RWPE2 (cell line): ENCODE measurements around the gene ADAP2.
A peak's percentile ranks its signal among the peaks of the same experiment; 100 is the strongest.

Experiments
- ATAC-seq: fragments of 200-7000 bp; cut with Tn5 transposase; 3 replicates; pipeline ENCODE4 v1.9.1; 2021; ENCODE audit warnings: low read depth
- DNase-seq: peaks from one replicate; pipeline ENCODE4 v3.0.0-alpha.2; 2020; ENCODE audit warnings: low spot score
- H3K27ac ChIP-seq: fragments of 450-650 bp; 2 replicates; pipeline ENCODE4 v1.5.1; 2017; ENCODE audit warnings: mild to moderate bottlenecking; ENCODE audit not compliant: poor library complexity, severe bottlenecking
- H3K27me3 ChIP-seq: fragments of 250-450 bp; sonication (Bioruptor Pico); 2 replicates; pipeline ENCODE4 v1.5.1; 2021; ENCODE audit warnings: mild to moderate bottlenecking, moderate library complexity; ENCODE audit not compliant: insufficient read depth, poor library complexity, severe bottlenecking
- H3K36me3 ChIP-seq: fragments of 250-450 bp; sonication (Bioruptor Pico); 2 replicates; pipeline ENCODE4 v1.5.1; 2020; ENCODE audit warnings: low read depth, mild to moderate bottlenecking, moderate library complexity
- H3K4me1 ChIP-seq: fragments of 250-450 bp; sonication (Bioruptor Pico); 2 replicates; pipeline ENCODE4 v1.5.1; 2021; ENCODE audit warnings: mild to moderate bottlenecking, moderate library complexity; ENCODE audit not compliant: insufficient read depth, poor library complexity, severe bottlenecking
- H3K4me3 ChIP-seq: fragments of 250-450 bp; sonication (Bioruptor Pico); 2 replicates; pipeline ENCODE4 v1.5.1; 2021; ENCODE audit warnings: mild to moderate bottlenecking, moderate library complexity; ENCODE audit not compliant: severe bottlenecking
- H3K9me3 ChIP-seq: fragments of 250-450 bp; sonication (Bioruptor Pico); 2 replicates; pipeline ENCODE4 v1.5.1; 2021; ENCODE audit warnings: mild to moderate bottlenecking, moderate library complexity; ENCODE audit not compliant: severe bottlenecking
- TF ChIP-seq, protein P1 (sequence below): fragments of 450-650 bp; IDR thresholded peaks from one replicate; pipeline ENCODE4 v1.5.1; 2017; ENCODE audit warnings: mild to moderate bottlenecking, moderate library complexity; ENCODE audit not compliant: poor library complexity, severe bottlenecking

The ADAP2 gene

DNA sequence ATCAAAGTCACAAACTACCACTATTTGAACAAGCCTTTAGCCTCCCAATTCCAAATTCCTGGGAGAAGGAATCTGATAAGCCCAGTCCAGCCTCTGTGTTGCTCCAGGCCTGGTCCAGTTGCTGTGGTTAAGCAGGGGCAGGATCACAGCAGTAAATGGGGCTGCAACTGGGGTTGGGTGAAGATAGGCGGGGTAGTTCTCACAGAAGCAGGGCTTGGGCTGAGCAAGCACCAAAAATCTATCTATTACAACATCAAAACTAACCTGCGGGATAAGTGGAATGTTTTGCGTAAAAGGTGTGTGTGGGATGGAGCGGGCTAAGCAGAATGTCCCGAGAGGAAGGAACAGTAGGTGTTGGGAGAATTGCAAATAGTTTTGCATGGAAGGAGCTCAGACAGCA lies 26.1 kb downstream of the ADAP2 start:
- no peaks in the 10 kb centered on the region for H3K4me1 ChIP-seq
- no peak for ATAC-seq
- H3K4me3 ChIP-seq: no peak overlapping the region
- no peaks in the 10 kb centered on the region for H3K9me3 ChIP-seq
- TF ChIP-seq, protein P1, sequence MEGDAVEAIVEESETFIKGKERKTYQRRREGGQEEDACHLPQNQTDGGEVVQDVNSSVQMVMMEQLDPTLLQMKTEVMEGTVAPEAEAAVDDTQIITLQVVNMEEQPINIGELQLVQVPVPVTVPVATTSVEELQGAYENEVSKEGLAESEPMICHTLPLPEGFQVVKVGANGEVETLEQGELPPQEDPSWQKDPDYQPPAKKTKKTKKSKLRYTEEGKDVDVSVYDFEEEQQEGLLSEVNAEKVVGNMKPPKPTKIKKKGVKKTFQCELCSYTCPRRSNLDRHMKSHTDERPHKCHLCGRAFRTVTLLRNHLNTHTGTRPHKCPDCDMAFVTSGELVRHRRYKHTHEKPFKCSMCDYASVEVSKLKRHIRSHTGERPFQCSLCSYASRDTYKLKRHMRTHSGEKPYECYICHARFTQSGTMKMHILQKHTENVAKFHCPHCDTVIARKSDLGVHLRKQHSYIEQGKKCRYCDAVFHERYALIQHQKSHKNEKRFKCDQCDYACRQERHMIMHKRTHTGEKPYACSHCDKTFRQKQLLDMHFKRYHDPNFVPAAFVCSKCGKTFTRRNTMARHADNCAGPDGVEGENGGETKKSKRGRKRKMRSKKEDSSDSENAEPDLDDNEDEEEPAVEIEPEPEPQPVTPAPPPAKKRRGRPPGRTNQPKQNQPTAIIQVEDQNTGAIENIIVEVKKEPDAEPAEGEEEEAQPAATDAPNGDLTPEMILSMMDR: no peak
- no peaks in the 10 kb centered on the region for H3K27me3 ChIP-seq
- no peaks in the 10 kb centered on the region for H3K36me3 ChIP-seq
- no peak overlapping the region for H3K27ac ChIP-seq
- DNase-seq: no peak

DNA sequence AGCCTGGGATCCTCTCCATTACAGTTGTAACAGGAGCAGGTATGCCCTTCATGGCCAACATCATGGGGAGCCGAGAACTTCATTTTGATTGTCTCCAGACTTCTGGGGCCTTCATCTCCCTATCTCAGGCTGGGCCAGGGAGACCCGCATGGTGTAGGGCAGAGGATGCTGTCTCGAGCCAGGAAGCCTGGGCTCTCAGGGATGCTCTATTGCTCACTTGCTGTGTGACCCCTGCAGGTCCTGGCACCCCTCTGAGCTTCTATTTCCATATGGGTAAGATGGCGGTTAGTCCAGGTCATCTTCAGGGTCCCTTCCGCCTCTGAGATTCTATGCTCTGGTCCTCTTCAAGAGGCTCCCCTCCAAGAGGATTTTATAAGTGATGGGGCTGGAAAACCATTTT lies 28.4 kb downstream of the ADAP2 start:
- no peak overlapping the region for H3K4me3 ChIP-seq
- H3K4me1 ChIP-seq: no peaks in the 10 kb centered on the region
- ATAC-seq (no peak), DNase-seq (no peak)
- H3K27ac ChIP-seq: no peak overlapping the region
- TF ChIP-seq, protein P1: no peak
- H3K27me3 ChIP-seq: no peaks in the 10 kb centered on the region
- no peaks in the 10 kb centered on the region for H3K9me3 ChIP-seq
- H3K36me3 ChIP-seq: no peaks in the 10 kb centered on the region

DNA sequence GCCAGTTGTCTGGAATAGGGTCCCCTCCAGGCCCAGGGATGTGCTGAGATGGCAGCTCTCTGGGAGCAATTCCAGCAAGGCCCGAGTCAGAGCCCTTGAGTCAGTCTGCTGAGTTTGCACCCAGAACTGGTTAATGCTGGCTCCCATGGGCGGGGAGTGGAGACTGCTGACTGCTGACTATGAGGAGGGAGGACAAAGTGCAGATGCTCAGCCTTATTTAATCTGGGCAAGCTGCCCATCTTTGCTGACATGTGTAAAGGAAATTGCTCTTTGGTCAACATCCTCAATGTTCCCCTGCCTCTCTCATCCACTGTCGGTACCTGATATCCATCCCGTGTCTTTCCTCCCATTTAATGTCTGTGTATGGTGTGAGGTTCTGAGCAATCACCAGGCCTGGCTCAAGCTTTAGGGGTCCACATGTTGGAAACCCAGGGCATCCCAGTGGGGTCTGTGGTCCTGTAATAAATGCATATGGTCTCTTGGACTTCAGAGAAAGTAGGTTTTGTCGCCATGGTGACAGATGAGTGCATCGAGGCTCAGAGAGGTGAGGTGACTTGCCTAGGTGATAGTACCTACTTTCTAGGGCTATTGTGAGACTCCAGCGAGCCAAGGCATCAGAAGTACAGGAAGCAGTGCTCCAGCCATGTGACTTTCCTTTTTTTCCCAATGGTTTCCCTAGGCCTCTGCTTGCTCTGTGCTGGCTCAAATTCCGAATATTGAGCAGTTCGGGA lies 29.1 kb downstream of the ADAP2 start:
- peak; percentile 27; the same call in 1 of the 3 replicates for ATAC-seq
- Histone ChIP-seq H3K36me3 (no peaks in the 10 kb centered on the region), H3K9me3 (no peaks in the 10 kb centered on the region), H3K4me1 (no peaks in the 10 kb centered on the region), H3K4me3 (no peak overlapping the region), H3K27ac (no peak overlapping the region), H3K27me3 (no peaks in the 10 kb centered on the region)
- TF ChIP-seq, protein P1: no peak
- DNase-seq: no peak

DNA sequence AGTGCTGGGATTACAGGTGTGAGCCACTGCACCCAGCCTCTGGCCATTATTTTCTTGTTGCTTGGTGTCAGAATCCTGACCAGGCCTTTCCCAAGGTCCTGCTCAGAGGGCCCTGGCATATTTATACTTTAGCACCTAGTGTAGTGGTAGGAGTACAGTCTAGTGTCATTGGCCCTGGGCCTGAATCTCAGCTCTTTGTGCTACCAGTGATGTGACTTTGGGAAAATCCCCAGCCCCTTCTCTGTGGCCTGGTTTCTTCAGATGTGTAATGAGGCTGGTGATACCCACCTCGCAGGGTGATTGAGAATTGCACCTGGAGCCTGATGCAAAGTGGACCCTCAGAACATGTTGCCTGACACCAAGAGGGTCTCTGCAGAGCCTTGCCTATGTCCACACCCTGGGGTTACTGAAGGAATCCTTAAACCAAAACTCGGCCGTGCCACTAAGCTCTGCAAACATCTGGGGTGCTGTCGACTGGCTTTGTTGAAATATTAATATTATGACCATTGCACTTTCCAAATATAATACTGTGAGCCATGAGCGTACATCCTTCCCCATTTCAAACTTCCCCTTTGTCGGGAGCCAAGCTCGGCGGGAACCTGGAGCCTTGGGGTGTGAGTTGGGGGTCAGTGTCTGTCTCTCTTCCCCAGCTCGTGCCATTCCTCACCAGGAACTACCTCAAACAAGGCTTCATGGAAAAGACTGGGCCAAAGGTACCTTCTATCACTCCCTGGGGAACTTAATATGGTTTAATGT lies 31.1 kb downstream of the ADAP2 start:
- TF ChIP-seq, protein P1: no peak
- no peaks in the 10 kb centered on the region for H3K9me3 ChIP-seq
- H3K27me3 ChIP-seq: no peaks in the 10 kb centered on the region
- H3K27ac ChIP-seq: no peak overlapping the region
- no peaks in the 10 kb centered on the region for H3K36me3 ChIP-seq
- no peaks in the 10 kb centered on the region for H3K4me1 ChIP-seq
- ATAC-seq (no peak), DNase-seq (no peak)
- H3K4me3 ChIP-seq: no peak overlapping the region
